Immature natural killer cell (primary cell): ENCODE data around the gene RAPGEF5. TPM values are rescaled to one million over a fixed set of nuclear protein-coding genes. Genes with fewer than 3 reads are reported as not detected.
"Not testable (repeated sequence)": the region's sequence is repeated elsewhere in the genome, so short reads cannot be mapped to it uniquely, and the experiment has no call there.

Source experiments
- DNase-seq, 3 donors: peaks; one replicate each; pipeline ENCODE4 v3.0.0; 2022; ENCODE audit warnings: mixed read lengths in 1 of 3
- H3K27ac Mint-ChIP-seq, 6 donors: one replicate each; pipeline ENCODE4 v1.8.0; 2020; ENCODE audit warnings: mixed read lengths in 6 of 6, mild to moderate bottlenecking in 5 of 6, inconsistent platforms in 4 of 6, moderate library complexity in 3 of 6
- H3K27me3 Mint-ChIP-seq, 3 donors: one replicate each; pipeline ENCODE4 v1.8.0; 2020 to 2021; ENCODE audit warnings: low read depth in 3 of 3, mild to moderate bottlenecking in 3 of 3, mixed read lengths in 3 of 3, moderate library complexity in 3 of 3, inconsistent platforms in 1 of 3
- H3K36me3 Mint-ChIP-seq, 3 donors: one replicate each; pipeline ENCODE4 v1.8.0; 2020; ENCODE audit warnings: mixed read lengths in 3 of 3, inconsistent platforms in 2 of 3, mild to moderate bottlenecking in 2 of 3
- H3K4me1 Mint-ChIP-seq, 2 donors: one replicate each; pipeline ENCODE4 v1.8.0; 2020; ENCODE audit warnings: inconsistent platforms in 2 of 2, mild to moderate bottlenecking in 2 of 2, mixed read lengths in 2 of 2, moderate library complexity in 1 of 2
- H3K4me3 Mint-ChIP-seq, 5 donors: one replicate each; pipeline ENCODE4 v1.8.0; 2020; ENCODE audit warnings: mild to moderate bottlenecking in 5 of 5, mixed read lengths in 5 of 5, inconsistent platforms in 3 of 5, moderate library complexity in 3 of 5
- H3K9me3 Mint-ChIP-seq, 6 donors: one replicate each; pipeline ENCODE4 v1.8.0; 2020; ENCODE audit warnings: mild to moderate bottlenecking in 6 of 6, mixed read lengths in 6 of 6, inconsistent platforms in 4 of 6, moderate library complexity in 3 of 6
- polyA plus RNA-seq, 3 donors: library from polyadenylated mRNA; unstranded; fragments of 300-500 nt; fragmentation: Illumina TruSeq; gene quantifications; one replicate each; pipeline ENCODE4 v1.2.3, GENCODE V29; 2021

Gene RAPGEF5
- polyA plus RNA-seq, 3 donors from 2014 or later = 0.11 TPM; not detected in 2

GRCh38 chr7:22090958-22091525 is 265.9 kb downstream of the RAPGEF5 start:
- H3K36me3 Mint-ChIP-seq, H3K9me3 Mint-ChIP-seq, H3K4me1 Mint-ChIP-seq, DNase-seq, H3K27me3 Mint-ChIP-seq, H3K27ac Mint-ChIP-seq, H3K4me3 Mint-ChIP-seq: not testable (repeated sequence)

- no peaks in the 10 kb centered on the region for H3K9me3 Mint-ChIP-seq
- no peaks in the 10 kb centered on the region for H3K36me3 Mint-ChIP-seq
These were observed 266.4 kb downstream of the RAPGEF5 start for GRCh38 chr7:22090512-22090911.

GRCh38 chr7:22090107-22090506 is 266.8 kb downstream of the RAPGEF5 start:
- Mint-ChIP-seq H3K36me3 (no peaks in the 10 kb centered on the region), H3K9me3 (no peaks in the 10 kb centered on the region), H3K27me3 (peaks cover 2 to 5% (median 3%) of the 10 kb centered on the region in 3 donors), H3K27ac (no peak overlapping the region), H3K4me1 (peaks cover 2 to 9% of the 10 kb centered on the region in 2 donors), H3K4me3 (no peak overlapping the region)
- no peak for DNase-seq

More at GRCh38 chr7:22090512-22090911, 266.4 kb downstream of the RAPGEF5 start:
- no peak for DNase-seq
- Mint-ChIP-seq H3K27me3 (peaks cover 2 to 5% (median 3%) of the 10 kb centered on the region in 3 donors), H3K4me1 (peaks cover 2 to 9% of the 10 kb centered on the region in 2 donors), H3K27ac (no peak overlapping the region), H3K4me3 (no peak overlapping the region)

- no peaks in the 10 kb centered on the region for H3K36me3 Mint-ChIP-seq
- H3K9me3 Mint-ChIP-seq = no peaks in the 10 kb centered on the region
- DNase-seq = no peak
- no peak overlapping the region for H3K27ac Mint-ChIP-seq
- H3K27me3 Mint-ChIP-seq = peaks cover 2 to 5% (median 3%) of the 10 kb centered on the region in 3 donors
- H3K4me3 Mint-ChIP-seq = no peak overlapping the region
- peaks cover 2 to 11% of the 10 kb centered on the region in 2 donors for H3K4me1 Mint-ChIP-seq
These were observed 268.1 kb downstream of the RAPGEF5 start for GRCh38 chr7:22088827-22089226.

- Mint-ChIP-seq H3K4me1 (peaks cover 8 to 18% of the 10 kb centered on the region in 2 donors), H3K9me3 (no peaks in the 10 kb centered on the region), H3K27ac (no peak overlapping the region), H3K4me3 (no peak overlapping the region), H3K27me3 (peaks cover 0 to 5% (median 3%) of the 10 kb centered on the region in 3 donors), H3K36me3 (no peaks in the 10 kb centered on the region)
- DNase-seq = no peak
These were observed 269.1 kb downstream of the RAPGEF5 start for GRCh38 chr7:22087861-22088260.

- peak overlapping the region; percentile 84 to 90 (median 88) for H3K4me3 Mint-ChIP-seq
- peaks cover 4 to 18% (median 8%) of the 10 kb centered on the region in 3 donors for H3K27me3 Mint-ChIP-seq
- H3K27ac Mint-ChIP-seq = peak overlapping the region in 5 of 6 donors; percentile 36 to 88 (median 73)
- H3K4me1 Mint-ChIP-seq = peaks cover 16 to 27% of the 10 kb centered on the region in 2 donors
- H3K36me3 Mint-ChIP-seq = no peaks in the 10 kb centered on the region
- peaks cover 0 to 2% (median 0%) of the 10 kb centered on the region in 6 donors for H3K9me3 Mint-ChIP-seq
- no peak for DNase-seq
These were observed 273.2 kb downstream of the RAPGEF5 start for GRCh38 chr7:22083704-22084240.

GRCh38 chr7:22082886-22083703 is 273.9 kb downstream of the RAPGEF5 start:
- peaks cover 4 to 23% (median 11%) of the 10 kb centered on the region in 3 donors for H3K27me3 Mint-ChIP-seq
- peaks cover 14 to 22% of the 10 kb centered on the region in 2 donors for H3K4me1 Mint-ChIP-seq
- H3K4me3 Mint-ChIP-seq = peak overlapping the region; percentile 84 to 90 (median 88)
- peaks cover 0 to 2% (median 0%) of the 10 kb centered on the region in 6 donors for H3K9me3 Mint-ChIP-seq
- H3K27ac Mint-ChIP-seq = peak overlapping the region; percentile 13 to 88 (median 60)
- DNase-seq = peak; percentile 78 to 84 (median 80)
- H3K36me3 Mint-ChIP-seq = no peaks in the 10 kb centered on the region

- no peak for DNase-seq
- Mint-ChIP-seq H3K36me3 (no peaks in the 10 kb centered on the region), H3K27me3 (peaks cover 4 to 29% (median 14%) of the 10 kb centered on the region in 3 donors), H3K4me1 (peaks cover 14 to 22% of the 10 kb centered on the region in 2 donors), H3K9me3 (peaks cover 0 to 2% (median 0%) of the 10 kb centered on the region in 6 donors), H3K4me3 (peak overlapping the region; percentile 84 to 90 (median 88)), H3K27ac (peak overlapping the region; percentile 36 to 80 (median 59))
These were observed 274.4 kb downstream of the RAPGEF5 start for GRCh38 chr7:22082553-22082885.

- H3K4me3 Mint-ChIP-seq, H3K36me3 Mint-ChIP-seq, H3K9me3 Mint-ChIP-seq, H3K27ac Mint-ChIP-seq, DNase-seq: not testable (repeated sequence)
- Mint-ChIP-seq H3K4me1 (peaks cover 14 to 22% of the 10 kb centered on the region in 2 donors), H3K27me3 (peaks cover 4 to 38% (median 14%) of the 10 kb centered on the region in 3 donors)
These were observed 276.7 kb downstream of the RAPGEF5 start for GRCh38 chr7:22080219-22080618.

- not testable (repeated sequence) for H3K36me3 Mint-ChIP-seq, H3K27ac Mint-ChIP-seq, H3K4me3 Mint-ChIP-seq, H3K9me3 Mint-ChIP-seq, DNase-seq
- Mint-ChIP-seq H3K4me1 (peaks cover 14 to 21% of the 10 kb centered on the region in 2 donors), H3K27me3 (peaks cover 4 to 43% (median 14%) of the 10 kb centered on the region in 3 donors)
These were observed 278.1 kb downstream of the RAPGEF5 start for GRCh38 chr7:22078872-22079271.

GRCh38 chr7:22075561-22075960 is 281.4 kb downstream of the RAPGEF5 start:
- H3K4me3 Mint-ChIP-seq = no peak overlapping the region
- H3K9me3 Mint-ChIP-seq = peaks cover 0 to 2% (median 0%) of the 10 kb centered on the region in 6 donors
- no peak for DNase-seq
- no peak overlapping the region for H3K27ac Mint-ChIP-seq
- H3K27me3 Mint-ChIP-seq = peaks cover 2 to 38% (median 15%) of the 10 kb centered on the region in 3 donors
- H3K36me3 Mint-ChIP-seq = no peaks in the 10 kb centered on the region
- no peaks in the 10 kb centered on the region for H3K4me1 Mint-ChIP-seq

GRCh38 chr7:22074897-22075296 is 282.1 kb downstream of the RAPGEF5 start:
- Mint-ChIP-seq H3K4me1 (no peaks in the 10 kb centered on the region), H3K27me3 (peaks cover 2 to 33% (median 15%) of the 10 kb centered on the region in 3 donors), H3K9me3 (no peaks in the 10 kb centered on the region), H3K36me3 (no peaks in the 10 kb centered on the region), H3K4me3 (no peak overlapping the region), H3K27ac (no peak overlapping the region)
- no peak for DNase-seq
